ENCODE measurements around the gene SPHK1. TPM values are rescaled to one million over a fixed set of nuclear protein-coding genes. Genes with fewer than 3 reads are reported as not detected.

The SPHK1 gene
- total RNA-seq, 1 donor from 2014 or later, result 9.0 TPM

DNA sequence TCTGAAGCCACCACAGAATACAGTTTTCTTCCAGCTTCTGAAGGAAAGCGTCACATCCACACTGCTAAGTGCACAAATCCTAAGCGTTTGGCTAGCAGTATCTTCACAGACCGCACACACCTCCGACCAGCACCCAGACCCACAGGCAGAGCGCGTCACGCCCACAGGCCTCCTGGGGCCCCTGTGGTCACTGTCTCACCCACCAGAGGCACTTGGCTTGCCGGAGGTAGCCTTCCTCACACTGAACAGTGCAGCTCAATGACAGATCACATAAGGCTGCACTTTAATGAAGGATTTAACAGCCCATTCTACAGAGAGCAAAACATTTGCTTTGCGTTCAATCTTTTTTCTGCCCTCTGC lies 21.2 kb downstream of the SPHK1 start:
- no peak for DNase-seq (ENCODE audit: low read depth)

GRCh38 chr17:76405967-76406647 lies 21.7 kb downstream of the SPHK1 start:
- DNase-seq (ENCODE audit: low read depth), result no peak

DNA sequence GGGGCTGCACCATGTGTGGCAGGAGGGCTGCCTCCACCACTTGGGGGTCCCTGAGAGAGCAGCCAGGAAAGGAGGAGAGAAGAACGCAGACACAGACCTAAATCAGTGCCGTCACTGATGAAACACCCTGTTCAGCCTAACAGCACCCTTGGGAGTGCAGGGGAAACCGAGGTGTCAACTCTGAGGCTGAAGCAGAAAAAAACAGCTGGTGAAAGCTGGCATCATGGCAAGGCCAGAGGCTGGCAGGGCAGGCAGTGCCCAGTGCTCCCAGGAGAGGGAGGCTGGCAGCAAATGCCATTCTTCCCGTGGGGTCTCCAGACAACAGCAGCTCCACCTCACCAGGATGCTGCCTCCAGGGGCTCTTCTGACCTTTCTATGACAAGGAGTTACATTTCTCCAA lies 23.1 kb downstream of the SPHK1 start:
- peak; percentile 35 for DNase-seq (ENCODE audit: low read depth)

DNA sequence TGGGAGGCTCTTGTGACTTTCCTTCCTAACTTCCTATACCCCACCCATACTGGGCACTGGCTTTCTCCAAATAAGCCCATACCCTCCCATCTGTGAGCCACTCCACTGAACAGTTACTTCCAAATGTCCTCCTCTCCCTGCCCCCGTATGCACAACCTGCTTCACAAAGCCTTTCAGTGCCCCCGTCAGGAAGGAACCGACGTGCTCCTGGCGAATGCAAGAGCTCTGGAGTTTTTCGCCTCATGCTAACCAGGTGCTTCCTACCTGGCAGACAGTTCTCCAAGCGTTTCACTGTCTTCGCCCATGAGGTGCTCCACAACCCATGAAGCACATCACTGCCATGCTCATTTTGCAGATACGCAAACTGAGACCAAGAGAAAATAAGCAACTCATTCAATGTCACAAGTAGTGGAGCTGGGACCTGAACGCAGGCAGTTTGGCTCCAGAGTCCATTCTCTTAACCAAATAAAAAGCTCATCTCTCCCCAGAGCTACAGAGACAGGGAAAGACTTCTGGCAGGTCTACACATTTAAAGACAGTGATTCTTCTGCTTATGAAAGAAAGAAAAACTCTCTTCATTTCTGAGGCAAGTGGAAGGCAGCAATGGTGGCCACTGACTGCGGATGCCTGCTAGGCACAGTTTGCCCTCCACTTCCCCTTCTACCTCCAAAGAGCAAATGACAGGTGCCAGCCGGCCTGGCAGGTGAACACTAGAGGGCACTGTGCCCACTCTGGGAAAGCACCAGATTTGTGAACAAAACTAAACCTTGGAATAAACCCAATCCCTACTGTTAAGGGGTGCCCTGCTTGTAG lies 23.8 kb downstream of the SPHK1 start:
- DNase-seq (ENCODE audit: low read depth), result peak; percentile 38

DNA sequence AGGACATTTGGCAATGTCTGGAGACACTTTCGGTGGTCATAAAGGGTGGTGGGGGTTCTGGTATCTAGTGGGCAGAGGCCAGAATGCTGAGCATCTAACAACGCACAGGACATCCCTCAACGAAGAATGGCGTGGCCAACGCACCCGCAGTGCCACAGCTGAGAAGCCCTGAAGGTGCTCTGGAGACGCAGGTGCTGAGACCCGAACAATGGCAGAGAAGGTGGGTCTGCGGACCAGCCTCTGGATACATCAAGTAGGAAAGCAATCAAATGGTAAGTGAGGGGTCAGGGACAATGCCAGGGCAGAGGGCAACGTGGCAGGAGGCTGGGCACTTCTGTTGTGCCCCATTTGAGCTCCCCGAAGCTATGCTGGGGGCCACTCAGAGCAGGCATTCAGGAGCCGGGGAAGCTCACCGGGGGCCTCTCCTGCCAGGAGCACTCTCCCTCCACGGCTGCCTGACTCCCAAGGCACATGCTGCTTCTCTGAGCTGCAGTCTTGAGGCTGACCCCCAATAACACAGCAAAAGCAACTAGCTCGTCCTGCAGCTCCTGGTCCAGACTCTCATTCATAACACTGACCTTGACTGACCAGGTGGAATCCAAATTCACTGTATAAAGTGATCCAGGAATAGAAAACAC lies 26.0 kb downstream of the SPHK1 start:
- DNase-seq (ENCODE audit: low read depth), result no peak

- DNase-seq (ENCODE audit: low read depth), result no peak
Measured at GRCh38 chr17:76411247-76411646, 26.8 kb downstream of the SPHK1 start.

GRCh38 chr17:76414334-76415295 lies 30.2 kb downstream of the SPHK1 start:
- peak; percentile 53 for DNase-seq (ENCODE audit: low read depth)

- no peak for DNase-seq (ENCODE audit: low read depth)
Measured at GRCh38 chr17:76415786-76416185, 31.4 kb downstream of the SPHK1 start.

DNA sequence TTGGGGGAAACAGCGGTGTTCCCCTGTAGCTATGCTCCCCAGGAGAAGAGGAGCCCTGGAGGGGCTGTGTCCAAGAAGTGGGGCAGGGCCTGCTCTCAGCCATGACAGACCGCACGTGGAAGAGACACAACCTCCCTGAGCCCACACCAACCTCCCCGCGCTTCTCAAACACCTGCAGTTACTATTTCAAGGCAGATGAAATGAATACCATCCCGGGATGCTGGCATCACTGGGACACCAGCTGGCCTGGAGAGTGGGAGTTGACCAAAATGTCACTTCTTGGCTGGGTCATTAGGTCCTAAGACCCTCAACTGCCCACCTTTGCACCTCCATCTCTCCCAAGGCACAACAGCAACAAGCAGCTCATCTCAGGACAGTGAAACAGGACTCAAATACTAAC lies 32.0 kb downstream of the SPHK1 start:
- peak; percentile 46 for DNase-seq (ENCODE audit: low read depth)

DNA sequence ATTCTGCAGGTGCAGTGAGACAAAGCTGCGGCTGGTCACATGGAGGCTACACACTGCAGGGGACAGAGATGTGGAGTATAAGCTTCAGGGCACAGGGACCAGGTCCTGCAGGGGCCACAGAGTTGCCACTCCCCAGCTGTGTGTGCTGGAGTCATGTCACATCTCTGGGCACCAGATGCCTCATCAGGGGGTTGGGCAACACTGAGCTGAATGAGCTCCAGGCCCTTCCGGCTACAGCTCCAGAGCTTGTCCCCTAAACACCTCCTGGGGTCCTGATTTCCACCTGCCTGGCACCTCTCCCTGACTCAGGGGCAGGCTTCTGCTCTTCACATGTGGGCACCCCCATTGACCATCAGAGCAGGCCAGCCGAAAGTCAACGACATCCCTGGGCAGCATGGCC lies 32.5 kb downstream of the SPHK1 start:
- no peak for DNase-seq (ENCODE audit: low read depth)

DNA sequence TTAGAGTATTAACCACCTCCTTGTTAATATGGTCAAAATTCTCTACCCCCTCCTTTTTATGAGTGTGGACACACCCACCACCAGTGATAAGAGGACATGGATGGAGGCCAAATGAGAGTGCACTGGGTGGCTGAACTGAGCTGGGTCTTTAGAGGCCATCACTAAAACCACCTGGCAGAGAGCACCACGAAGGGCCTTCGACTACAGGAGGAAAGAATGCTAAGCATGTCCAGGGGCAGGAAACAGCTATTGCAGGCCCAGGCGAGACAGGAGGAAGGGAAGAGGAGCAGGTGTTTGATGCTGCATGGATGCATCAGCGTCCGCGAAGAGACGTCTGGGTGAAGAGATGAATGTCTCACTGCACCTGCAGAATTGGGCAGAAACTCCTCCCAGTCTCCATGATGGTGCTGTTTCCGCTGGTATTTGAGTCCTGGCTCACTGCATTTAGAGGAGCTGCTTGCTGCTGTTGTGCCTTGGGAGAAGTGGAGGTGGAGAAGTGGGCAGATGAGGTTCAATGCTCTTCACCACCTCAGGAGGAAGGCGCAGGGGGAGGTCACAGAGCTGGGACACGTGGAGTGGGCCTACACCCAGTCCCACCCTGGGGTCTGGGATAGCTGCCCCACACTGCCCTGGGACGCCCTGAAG lies 33.2 kb downstream of the SPHK1 start:
- DNase-seq (ENCODE audit: low read depth), result peak; percentile 60

GRCh38 chr17:76419576-76420260 lies 35.3 kb downstream of the SPHK1 start:
- no peak for DNase-seq (ENCODE audit: low read depth)

DNA sequence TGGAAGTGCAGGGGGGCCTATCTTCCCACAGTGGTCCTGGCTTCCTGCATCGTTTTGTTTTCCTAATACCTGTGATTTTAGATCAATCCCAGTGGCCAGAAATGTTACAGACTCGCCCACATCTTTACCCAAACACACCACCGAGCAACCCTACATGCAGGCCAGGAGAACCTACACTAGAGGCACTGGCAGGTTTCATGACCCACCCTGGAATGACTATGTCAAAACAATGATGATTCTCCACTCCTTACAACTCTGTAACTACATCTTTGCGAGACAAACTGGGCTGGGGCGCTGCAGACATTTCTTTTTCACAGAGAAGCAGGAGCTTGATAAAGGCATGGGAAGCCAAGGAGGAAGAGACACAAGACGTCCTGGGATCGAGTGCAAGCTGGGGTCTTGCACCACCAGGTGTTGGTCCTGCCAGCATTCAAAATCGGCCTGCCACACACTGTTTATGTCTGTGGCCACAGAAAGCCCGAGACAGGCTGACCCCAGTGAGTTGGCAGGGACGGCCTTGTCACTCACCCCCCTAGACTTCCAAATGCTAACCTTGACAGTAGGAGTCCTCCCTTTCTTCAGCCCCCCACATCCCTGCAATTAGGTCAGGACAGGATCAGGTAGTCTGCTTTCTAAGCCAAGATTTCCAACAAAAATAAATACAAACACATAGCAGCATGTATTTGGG lies 36.1 kb downstream of the SPHK1 start:
- no peak for DNase-seq (ENCODE audit: low read depth)

DNA sequence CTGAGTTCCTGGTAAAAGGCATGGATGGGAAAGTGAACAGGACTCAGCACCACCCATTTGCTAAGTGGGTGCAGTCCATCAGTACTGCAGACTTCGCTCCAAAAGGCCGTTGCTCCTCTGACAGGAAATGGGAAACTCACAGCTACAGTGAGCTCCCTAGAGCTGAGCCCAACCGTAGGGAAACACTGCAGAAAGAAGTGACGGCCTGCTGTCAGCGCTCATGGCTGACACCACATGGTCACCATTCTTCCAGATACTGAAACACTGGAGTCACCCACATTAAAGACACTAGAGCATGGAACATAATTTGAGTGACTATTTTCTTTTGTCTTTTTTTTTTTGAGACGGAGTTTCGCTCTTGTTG lies 36.6 kb downstream of the SPHK1 start:
- DNase-seq (ENCODE audit: low read depth), result no peak

DNA sequence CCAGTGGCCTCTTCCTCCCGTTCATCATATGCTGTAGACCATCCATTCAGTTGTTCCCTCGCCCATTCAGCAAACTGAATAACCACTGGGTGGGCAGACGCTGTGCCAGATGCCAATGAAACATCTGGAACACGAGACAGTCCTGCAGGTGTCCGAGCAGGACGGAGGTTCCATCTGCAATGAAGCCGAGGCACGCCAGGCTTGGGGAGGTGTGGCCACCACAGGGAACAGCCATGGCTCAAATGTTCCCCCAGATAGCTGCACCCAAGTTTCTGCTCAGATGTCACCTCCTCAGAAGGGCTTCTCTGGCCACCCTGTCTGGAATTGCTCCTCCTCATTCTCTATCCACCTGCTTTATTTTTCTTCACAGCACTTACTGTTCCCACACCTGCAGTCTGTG lies 38.0 kb downstream of the SPHK1 start:
- no peak for DNase-seq (ENCODE audit: low read depth)

DNA sequence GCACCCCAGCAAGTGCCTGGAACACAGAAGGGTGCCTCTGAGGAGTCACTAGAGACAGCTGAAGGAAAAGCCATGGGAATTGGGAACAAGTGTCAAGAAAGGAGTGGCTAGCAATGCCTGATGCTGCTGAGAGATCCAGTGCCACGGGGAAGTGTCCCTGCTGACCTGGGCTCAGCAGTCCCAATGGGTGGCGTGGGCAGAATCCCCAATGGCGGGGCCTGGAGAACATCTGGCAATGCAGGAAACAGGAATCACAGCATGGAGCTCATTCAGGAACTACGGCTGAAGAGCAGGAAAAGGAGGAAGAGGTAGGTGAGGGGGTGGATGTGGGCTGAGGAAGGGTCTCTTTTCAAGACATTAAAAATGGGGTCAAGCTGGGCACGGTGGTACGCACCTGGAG lies 38.5 kb downstream of the SPHK1 start:
- DNase-seq (ENCODE audit: low read depth), result no peak

DNA sequence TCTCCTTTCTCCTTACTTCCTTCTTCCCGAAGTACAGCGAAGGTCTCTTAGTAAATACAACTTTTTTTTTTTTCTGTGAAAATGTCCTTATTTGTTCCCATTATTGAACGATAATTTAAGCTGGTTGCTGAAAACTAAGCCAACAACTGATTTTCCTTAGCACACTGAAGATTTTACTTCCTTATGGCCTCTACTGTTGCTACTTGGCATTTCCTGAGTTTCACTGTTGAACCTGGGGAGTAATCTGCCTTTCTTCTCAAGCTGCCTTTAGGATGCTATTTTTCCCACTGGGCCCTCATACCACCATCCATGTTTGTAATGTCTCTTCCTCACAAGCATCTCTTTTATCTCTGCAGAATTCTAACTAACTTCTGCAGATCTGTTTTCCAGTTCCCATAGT lies 42.4 kb downstream of the SPHK1 start:
- no peak for DNase-seq (ENCODE audit: low read depth)

- peak; percentile 62 for DNase-seq (ENCODE audit: low read depth)
Measured at GRCh38 chr17:76427501-76428231, 43.3 kb downstream of the SPHK1 start.

DNA sequence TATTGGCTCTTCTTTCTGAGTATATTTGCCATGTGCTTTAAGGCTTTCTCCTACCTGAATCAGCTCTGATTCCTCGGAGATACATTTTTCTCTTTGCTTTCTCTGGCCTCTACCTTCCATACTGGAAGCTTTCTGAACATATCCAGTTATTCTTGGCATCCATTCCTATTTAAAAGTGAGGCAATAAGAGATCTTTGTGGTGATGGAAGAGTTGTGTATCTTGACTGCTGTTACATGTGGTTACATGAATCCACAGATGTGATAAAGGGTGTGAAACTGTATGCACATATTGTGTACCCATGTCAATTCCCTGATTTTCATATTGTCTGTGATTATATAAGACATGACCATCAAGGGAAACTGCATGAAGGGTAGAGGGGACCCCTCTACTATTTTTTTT lies 44.1 kb downstream of the SPHK1 start:
- DNase-seq (ENCODE audit: low read depth), result no peak
